Endometrial microvascular endothelial cells (primary cell): ENCODE data around the gene CCDC57. TPM values are rescaled to one million over a fixed set of nuclear protein-coding genes. Genes with fewer than 3 reads are reported as not detected.
"Not testable (repeated sequence)": the region's sequence is repeated elsewhere in the genome, so short reads cannot be mapped to it uniquely, and the experiment has no call there.

Source experiments
- in situ Hi-C: cut with HindIII; loops from 2 replicates; pipeline ENCODE4 v1.10.0; 2017; ENCODE audit warnings: low sequenced_read_pairs, low pct_unique_long_range_greater_than_20kb; ENCODE audit errors: inconsistent ontology term
- total RNA-seq: library from RNA; depleted of rRNA; stranded (reverse); fragments of >200 nt; gene quantifications from one replicate; pipeline ENCODE4 v1.2.3, GENCODE V29; 2015; ENCODE audit errors: inconsistent ontology term

Gene CCDC57
- total RNA-seq, 1 donor from 2014 or later = 3.1 TPM

DNA sequence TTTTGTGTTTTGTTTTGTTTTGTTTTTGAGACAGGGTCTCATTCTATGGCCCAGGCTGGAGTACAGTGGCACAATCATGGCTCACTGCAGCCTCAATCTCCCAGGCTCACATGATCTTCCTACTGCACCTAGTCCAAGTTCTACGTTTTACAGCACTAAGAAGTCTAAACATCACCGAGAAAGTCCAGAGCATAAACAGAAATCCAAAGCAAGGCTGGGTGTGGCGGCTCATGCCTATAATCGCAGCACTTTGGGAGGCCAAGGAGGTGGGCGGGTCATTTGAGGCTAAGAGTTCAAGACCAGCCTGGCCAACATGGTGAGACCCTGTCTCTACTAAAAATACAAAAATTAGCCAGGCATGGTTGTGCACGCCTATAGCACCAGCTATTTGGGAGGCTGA is 19.6 kb downstream of the CCDC57 start:
- in situ Hi-C loops = not testable (repeated sequence)

DNA sequence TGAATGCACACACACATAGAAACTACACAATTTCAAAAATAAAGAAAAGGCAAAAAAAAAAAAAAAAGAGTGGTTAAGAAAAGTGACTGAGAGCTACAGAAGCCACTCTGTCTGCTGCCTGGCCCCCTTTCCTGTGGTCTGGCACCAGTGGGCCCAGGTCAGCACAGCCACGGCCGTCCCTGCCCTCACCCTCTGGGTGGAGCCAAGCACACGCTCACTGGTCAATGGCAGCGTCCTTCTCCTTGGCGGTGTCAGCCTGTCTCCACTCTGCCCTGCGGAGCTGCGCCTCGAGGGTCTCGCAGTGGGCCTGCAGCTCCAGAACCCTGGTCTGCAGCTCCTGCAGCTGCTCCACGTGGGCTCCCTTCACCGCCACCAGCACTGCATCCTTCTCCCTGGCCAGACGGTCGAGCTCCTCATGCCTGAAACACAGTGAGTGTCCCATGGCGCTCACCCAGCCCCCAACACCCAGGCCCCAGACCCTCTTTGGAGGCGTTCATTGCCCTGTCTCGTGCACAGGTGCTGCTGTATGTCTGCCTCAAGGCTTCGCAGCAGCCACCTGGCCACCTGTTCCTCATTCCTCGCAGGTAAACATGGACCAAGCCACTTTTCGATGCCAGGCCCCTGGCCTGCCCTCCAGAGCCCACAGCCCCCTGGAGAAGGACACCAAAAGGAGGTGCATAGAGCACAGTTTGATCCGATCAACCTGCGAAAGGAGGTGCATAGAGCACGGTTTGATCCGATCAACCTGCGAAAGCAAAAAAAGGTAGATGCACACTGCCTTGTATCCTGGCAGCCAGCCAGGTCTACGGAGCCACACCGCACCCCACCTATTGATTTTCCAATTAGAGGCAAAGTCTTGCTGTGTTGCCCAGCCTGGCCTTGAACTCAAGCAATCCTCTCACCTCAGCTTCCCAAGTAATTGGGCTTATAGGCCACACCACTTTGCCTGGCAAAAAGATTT is 24.4 kb downstream of the CCDC57 start:
- in situ Hi-C loops = no loop called here

DNA sequence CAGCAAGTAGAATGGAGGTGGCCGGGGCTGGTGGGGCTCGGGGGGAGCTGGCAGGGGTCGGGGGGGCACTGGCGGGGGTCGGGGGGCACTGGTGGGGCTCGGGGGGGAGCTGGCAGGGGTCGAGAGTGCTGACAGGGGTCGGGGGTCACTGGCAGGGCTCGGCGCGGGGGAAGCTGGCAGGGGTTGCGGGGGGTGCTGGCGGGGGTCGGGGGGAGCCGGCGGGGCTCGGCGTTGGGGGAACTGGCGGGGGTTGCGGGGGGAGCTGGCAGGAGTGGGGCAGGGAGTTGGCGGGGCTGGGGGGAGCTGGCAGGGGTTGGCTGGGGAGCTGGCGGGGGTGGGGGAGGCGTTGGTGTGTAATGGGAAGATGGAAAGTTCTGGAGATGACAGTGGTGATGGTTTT is 25.1 kb downstream of the CCDC57 start:
- in situ Hi-C loops = no loop called here

DNA sequence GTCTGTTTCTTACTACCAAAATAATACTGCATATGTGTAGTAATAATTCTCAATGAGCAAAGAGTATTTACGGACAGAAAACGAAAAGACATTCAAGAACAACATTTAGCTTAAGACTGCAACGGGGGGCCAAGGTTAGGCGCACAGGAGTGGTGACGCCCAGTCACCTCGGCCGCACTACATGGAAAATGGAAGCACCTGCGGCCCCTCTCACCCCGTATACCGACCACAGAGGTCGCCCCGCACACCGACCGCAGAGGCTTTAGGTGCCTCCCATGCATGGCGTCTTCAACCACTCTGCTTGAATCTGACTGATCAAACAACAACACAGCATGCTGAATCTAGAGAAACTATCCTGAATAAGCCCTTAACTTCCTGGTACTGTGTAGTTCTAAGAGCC is 26.4 kb downstream of the CCDC57 start:
- in situ Hi-C loops = no loop called here

DNA sequence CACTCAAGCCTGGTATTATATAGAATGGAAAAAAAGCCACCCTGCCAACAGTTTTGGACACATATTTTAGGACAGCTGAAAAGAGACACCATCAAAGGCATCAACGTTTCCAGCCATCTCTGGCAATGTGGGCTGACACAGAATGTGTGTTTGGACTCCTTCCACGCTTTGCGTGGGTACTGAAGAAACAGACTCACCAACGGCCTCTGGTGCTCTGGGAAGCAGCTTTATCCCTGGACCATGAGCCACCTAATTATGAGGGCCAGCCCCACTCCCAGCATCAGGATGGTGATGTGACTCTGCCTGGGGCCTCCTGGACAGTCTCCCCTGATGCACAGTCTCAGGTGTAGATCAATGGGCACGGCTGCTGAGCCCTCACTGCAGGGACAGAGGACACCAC is 27.9 kb downstream of the CCDC57 start:
- in situ Hi-C loops = no loop called here

DNA sequence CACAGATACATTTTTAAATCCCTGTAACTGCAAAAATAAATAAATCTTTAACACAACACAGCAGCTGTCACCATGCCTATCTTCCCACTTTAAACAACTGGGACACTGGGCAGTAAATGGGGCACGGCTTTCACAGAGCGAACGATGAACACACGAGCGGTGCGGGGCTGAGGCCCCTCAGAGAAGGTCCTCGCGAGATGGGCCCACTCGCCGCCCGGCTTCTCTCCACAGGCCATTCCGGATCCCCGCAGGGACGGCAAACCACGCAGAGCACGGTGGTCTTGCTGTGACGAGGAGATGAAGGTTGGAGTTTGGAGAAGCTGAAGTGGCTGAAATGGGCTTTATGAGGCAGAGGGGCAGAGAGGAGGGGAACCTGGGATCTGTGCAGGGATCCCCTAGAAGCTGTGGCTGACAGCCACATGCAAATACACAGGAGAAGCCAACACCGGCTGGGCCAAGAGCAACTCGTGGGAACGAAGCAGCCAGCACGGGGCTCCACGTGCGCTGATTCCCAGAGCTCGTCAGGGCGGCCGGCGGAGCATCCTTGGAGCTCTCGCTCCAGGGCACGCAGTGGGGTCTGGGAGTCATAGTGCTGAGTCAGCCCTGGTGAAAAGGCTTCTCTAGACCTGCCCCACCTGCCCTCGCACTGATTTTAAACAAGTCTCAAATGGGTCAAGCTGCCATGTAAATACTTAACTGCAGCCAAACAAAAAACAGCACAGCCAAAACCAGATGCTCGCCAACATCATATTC is 31.7 kb downstream of the CCDC57 start:
- in situ Hi-C loops = no loop called here

DNA sequence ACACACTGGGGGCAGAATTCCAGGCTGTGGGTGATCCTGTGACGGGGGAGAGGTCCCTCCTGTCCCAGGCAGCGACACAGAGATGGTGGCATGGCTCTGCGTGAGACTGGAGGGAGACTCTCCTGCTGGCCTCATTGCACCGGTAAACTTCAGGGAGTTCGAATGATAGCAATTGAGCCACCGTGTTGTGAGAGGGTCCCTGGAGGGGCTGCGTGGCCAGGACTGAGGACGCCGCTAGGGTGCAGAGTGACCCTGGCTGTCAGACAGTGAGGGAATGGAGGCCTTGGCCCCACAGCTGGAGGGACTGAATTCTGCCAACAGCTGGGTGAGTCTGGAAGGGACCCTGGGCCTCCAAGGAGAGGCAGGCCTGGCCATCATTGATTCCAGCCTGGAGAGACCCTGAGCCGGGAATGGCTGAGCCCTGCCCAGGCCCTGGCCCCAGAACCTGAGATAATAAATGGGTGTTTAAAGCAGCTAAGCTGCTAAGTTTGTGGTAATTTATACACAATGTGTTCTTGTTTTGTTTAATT is 32.6 kb downstream of the CCDC57 start:
- in situ Hi-C loops = no loop called here

DNA sequence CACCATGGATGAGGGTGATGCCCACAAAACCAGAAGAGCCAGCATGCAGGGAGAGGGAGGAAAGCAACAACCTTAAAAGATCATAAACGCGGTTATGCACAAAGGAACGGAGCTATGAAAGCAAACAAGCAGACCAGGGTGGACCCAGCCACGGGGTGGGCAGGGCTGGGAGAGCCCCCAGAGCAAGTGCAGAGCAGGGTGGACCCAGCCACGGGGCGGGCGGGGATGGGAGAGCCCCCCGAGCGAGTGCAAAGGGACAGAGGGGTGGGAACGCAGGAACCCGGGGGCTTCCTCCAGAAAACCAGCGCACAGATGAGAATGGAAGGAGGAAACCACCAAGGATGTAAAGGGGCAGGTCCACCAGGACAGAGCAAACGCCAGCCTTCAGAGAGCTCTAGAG is 33.2 kb downstream of the CCDC57 start:
- in situ Hi-C loops = no loop called here

DNA sequence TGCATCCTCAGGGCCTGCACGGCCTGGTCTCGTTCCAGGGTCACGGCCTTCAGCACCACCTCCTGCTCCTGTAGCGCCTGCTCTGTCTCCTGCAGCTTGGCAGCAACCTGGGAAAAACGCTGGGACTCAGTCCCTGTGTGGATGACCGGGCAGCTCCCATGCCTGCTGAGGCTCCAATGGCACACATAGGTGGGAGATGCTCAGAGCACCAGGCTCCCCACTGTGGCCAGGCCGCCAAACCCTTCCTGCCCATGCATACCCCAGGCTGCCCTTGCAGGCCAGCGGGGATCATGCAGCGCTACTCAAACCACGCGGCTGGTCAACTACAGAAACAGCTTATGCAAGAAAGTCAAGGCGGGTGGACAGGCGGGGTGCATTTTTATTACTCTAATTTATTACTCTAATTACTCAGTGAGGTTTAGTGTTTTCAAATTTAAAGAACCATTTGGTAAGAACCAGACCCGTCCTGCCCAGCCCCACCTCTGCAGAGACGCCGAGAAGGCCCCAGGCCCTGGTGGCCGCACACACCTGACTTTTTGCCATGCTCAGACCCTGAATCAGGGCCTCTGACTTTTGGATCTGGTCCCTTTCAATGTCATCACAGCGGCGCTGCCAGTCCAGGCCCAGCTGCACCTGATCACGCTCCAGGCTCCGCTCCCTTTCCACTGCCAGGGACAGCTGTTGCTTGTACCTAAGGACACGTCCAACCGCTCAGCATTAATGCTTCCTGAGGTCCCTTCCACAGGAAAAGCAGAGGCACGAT is 34.0 kb downstream of the CCDC57 start:
- in situ Hi-C loops = no loop called here

DNA sequence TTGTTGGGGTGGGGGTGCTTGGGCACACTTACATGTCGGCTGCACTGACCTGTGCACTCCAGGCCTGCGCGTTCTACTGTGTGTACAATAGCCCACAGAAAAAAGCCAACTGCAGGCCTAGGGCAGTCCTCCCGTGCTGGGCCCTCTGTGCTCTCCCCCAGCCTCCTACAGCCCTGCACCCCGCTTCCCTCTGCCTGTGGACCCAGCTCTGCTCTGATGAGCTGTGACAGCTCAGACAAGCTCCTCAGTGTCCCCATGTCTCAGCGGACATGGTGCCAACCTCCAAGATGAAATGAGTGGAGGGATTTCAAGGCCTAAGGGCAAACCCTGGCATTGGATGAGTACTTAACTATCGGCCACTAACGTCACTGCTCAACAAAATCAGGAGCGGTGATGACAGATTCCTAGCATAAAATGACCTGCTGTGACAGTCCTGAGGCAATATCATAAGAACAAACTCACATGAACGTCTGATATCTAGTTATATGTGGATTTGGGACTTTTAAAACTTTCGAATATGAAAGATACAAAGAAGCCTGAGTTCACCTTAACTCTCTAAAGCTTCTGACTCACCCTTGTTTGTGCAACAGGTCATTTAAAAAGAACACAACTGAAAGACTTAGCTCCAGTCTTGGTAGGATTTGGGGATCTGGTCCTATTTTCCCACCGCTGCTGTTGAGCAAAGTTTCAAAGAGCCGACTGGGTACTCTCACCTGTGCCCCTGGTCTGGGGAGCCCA is 34.7 kb downstream of the CCDC57 start:
- in situ Hi-C loops = no loop called here

DNA sequence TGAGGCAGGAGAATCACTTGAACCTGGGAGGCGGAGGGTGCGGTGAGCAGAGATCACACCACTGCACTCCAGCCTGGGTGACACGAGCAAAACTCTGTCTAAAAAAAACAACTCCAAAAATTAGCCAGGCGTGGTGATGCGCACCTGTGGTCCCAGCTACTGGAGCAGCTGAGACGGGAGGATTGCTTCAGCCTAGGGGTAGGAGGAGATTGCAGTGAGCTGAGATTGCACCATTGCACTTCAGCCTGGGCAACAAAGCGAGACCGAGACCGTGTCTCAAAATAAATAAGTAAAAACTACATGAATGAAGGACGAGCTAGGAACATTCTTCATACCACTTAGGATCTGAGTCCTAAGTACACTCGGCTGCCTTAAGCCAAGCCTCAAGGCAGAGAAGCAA is 35.4 kb downstream of the CCDC57 start:
- in situ Hi-C loops = no loop called here

DNA sequence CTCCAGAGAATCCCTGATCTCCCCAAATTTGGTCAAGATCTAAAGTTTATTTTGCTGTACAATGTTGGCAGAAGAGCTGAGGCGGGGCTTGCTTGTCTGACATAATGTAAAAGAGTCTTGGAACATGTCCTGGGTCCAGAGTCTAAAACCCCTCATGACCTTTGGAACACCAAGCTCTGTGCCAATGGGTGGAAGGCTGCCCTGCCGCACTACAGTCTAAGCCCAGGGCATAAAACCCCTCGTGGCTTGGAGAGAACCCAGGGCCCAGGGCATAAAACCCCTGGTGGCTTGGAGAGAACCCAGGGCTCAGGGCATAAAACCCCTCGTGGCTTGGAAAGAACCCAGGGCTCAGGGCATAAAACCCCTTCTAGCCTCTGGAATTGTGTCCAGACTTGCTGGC is 36.7 kb downstream of the CCDC57 start:
- in situ Hi-C loops = no loop called here

DNA sequence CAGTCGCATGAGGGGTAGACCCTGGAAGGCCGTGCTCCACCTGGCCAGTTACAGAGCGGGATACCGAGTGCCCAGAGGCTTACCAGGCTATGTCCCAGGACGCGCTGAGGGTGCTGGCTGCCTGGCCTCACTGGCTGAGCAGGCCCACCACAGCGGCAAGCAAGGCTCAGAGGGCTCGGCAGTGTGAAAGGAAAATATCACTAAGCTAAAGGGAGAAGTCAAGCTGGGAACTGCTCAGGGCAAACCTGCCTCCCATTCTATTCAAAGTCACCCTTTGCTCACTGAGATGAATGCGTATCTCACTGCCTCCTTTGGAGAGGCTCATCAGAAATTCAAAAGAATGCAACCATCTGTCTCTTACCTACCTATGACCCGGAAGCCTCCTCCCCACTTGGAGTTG is 37.4 kb downstream of the CCDC57 start:
- in situ Hi-C loops = no loop called here

DNA sequence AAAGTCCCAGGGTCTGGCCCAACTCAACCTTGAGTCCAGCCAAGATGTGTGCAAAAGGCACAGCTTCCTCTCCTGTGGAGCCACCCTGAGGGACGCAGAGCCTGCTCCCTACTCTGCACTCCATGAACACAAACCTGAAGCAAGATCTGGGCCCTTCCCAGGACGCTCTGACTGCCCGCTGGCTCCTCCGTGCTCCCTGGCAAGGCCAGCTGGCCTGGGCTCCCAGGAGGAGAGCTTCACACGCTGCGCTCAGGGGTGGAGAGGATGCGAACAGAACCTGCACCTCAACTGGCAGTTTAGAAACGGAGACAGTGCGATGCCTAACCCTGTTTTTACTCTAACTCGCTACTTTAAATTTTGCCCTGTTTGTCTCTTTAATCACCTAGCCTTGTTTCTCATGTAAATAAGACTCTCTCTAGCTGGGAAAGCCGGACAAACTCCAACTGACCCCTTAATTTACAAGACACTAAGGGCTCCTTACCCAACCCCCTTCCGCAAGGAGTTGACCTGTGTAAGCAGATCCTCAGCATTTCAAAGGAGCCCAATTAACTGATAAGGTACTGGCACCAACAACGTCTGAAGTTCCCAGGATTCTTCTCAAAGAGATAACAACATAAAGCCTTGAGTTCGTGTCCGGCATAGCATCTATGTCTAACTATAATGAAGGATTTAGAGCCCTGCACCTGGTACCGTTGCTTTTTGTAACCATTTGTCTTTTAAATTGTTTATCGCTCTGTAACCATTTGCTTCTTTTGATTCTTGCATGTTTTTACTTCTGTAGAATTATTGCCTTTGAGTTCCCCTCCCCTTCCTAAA is 38.4 kb downstream of the CCDC57 start:
- in situ Hi-C loops = not testable (repeated sequence)

DNA sequence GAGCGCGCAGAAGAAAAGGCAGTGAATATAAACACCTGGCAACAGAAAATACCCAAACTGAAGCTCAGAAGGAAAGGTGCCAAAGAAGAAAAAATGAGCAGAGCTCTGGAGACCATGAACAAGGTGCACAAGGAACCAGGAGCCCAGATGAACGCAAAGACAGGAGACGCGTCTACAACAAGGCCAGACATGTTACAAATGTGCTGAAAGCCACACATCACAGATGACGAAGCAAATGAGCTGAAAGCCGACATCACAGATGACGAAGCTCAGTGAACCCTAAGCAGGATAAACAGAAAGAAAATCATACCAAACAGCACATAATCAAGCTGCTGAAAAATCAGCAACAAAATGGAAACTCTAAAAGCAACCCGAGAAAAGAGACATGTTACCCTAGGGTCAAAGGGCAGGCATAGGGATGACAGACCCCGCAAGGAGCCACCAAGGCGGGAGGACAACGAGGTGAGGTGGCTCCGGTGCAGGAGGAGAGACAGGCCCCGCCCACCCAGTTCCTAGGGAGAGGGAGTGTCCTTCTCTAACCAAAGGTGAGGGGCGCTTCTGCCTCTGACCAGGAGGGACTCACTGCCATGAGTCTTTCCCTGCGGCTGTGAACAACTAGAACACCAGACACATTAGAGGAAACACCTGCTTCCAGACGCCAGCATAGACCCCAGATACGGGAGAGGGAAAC is 39.1 kb downstream of the CCDC57 start:
- in situ Hi-C loops = no loop called here

DNA sequence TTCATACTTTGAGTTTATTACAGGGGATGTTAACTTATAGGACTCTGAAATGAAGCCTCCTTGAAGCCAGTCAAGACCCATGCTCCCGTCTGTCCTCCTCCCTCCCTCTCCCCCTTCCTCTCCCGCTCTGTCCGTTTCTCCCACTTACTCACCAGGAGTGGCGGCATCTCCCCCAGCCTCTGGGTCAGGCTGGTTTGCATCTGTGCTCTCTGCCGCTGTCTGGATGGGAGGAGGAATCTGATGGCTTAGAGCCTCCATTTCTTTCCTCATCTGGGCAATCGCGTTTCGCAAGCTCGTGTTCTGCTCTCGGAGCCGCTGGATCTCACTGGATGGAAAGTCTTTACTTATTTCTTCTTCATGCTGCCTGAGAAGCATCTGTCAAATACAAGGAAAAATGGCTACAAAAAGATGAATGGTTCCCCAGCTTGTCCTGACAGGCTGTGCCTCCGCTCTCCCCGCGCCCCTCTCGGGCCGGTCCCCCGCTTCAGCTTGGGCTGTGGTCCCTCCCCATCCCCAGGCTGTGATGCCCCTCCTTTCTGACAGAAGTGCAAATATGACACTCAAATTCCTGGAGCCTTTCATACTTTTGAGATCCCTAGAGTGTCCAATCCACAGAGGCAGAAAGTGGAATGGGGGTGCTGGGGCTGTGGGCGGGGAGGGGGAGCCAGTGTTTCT is 40.0 kb downstream of the CCDC57 start:
- in situ Hi-C loops = no loop called here
